SK-N-MC (cell line): ENCODE results near the gene FCHSD2.

ENCODE experiments used
- EZH2 ChIP-seq: fragments of 200-600 bp; sonication (generic); IDR thresholded peaks from one replicate; pipeline ENCODE4 v1.6.1; 2017; ENCODE audit warnings: antibody characterized with exemption
- FOXP2 ChIP-seq: optimal IDR thresholded peaks from 2 replicates; pipeline ENCODE3; 2011; ENCODE audit warnings: mild to moderate bottlenecking, moderate library complexity; ENCODE audit not compliant: insufficient read depth; ENCODE audit errors: extremely low read length, control extremely low read depth
- POLR2AphosphoS5 ChIP-seq: IDR thresholded peaks from 2 replicates; pipeline ENCODE4 v1.6.1; 2012; ENCODE audit warnings: mild to moderate bottlenecking, low read depth, low read length, borderline replicate concordance

GRCh38 chr11:72817966-72818365 lies 324.2 kb downstream of the FCHSD2 start:
- TF ChIP-seq EZH2 (no peak), POLR2AphosphoS5 (no peak), FOXP2 (no peak)
